HepG2 (cell line): Measurements from ENCODE around the gene C13orf46. TPM values are rescaled to one million over a fixed set of nuclear protein-coding genes. Genes with fewer than 3 reads are reported as not detected.

Source experiments
- ATAC-seq: fragments of 200-7000 bp; cut with Tn5 transposase; 3 replicates; pipeline ENCODE4 v1.9.1; 2020; ENCODE audit warnings: mild to moderate bottlenecking, moderate library complexity
- BruUV-seq: library from RNA; stranded (reverse); fragments of 400-500 nt; replicated peaks from 2 replicates; lab custom pipeline; 2021; lab: Mats Ljungman, UMichigan
- CTCF ChIA-PET: fragments of 300-600 bp; formaldehyde crosslinking; extraction: SDS; loops from one replicate; lab custom pipeline; 2021; ENCODE audit warnings: low total read pairs, inconsistent platforms, low intra/inter-chr PET ratio; lab: Yijun Ruan, JAX
- POLR2A ChIA-PET: fragments of 350-600 bp; sonication (Branson Sonifier 250); formaldehyde crosslinking; loops from one replicate; lab custom pipeline; 2020; ENCODE audit warnings: antibody characterized with exemption, inconsistent platforms; lab: Yijun Ruan, JAX
- DNase-seq: peaks from one replicate; pipeline ENCODE4 v3.0.0-alpha.2; 2015; ENCODE audit warnings: low spot score
- FAIRE-seq: peaks from 3 replicates; lab custom pipeline; 2011; peaks lifted over from hg19 to GRCh38; lab: Jason Lieb, UNC
- H2AFZ ChIP-seq: one replicate; pipeline ENCODE4 v1.6.1; 2011; ENCODE audit warnings: low read length, inconsistent platforms
- H3K27ac ChIP-seq: fragments of 300-600 bp; 3 replicates; pipeline ENCODE4 v1.8.0; 2011; ENCODE audit warnings: mixed run types, mild to moderate bottlenecking, mixed read lengths, low read length, inconsistent platforms; ENCODE audit not compliant: insufficient read depth; ENCODE audit errors: extremely low read length
- H3K27me3 ChIP-seq, 2 experiments: fragments of 200-600 bp in 1 of 2; 2 replicates in 1 of 2; 3 replicates in 1 of 2; pipeline versions ENCODE4 v1.6.0 to v1.8.0; 2011; ENCODE audit warnings: low read length in 2 of 2, mild to moderate bottlenecking in 2 of 2, moderate library complexity in 2 of 2, inconsistent platforms in 1 of 2; ENCODE audit not compliant: insufficient read depth in 2 of 2, control insufficient read depth in 1 of 2
- H3K36me3 ChIP-seq, 2 experiments: fragments of 200-600 bp in 1 of 2; replicated peaks in 1 of 2; 2 replicates in 1 of 2; 3 replicates in 1 of 2; pipeline versions ENCODE4 v1.5.1 to v1.8.0; 2011; ENCODE audit warnings: low read length in 2 of 2, inconsistent platforms in 1 of 2; ENCODE audit not compliant: insufficient read depth in 2 of 2, control insufficient read depth in 1 of 2
- H3K4me1 ChIP-seq: 2 replicates; pipeline ENCODE4 v1.5.1; 2012; ENCODE audit warnings: low read length, inconsistent platforms; ENCODE audit not compliant: insufficient read depth
- H3K4me2 ChIP-seq: 2 replicates; pipeline ENCODE4 v1.6.0; 2011; ENCODE audit warnings: low read depth, low read length, inconsistent platforms
- H3K4me3 ChIP-seq, 3 experiments: fragments of 200-600 bp in 1 of 3; sonication (generic), shearing (Covaris generic) in 1 of 3; replicated peaks in 1 of 3; 2 replicates each; pipeline ENCODE4 v1.5.1; 2011 to 2016; ENCODE audit warnings: low read length in 3 of 3, inconsistent platforms in 2 of 3, low read depth in 2 of 3, mild to moderate bottlenecking in 2 of 3, control low read depth in 1 of 3, mixed read lengths in 1 of 3; ENCODE audit not compliant: insufficient read depth in 1 of 3
- H3K79me2 ChIP-seq: one replicate; pipeline ENCODE4 v1.6.1; 2011; ENCODE audit warnings: low read length, inconsistent platforms; ENCODE audit not compliant: insufficient read depth
- H3K9ac ChIP-seq: 2 replicates; pipeline ENCODE4 v1.6.0; 2011; ENCODE audit warnings: mild to moderate bottlenecking, low read depth, low read length, inconsistent platforms; ENCODE audit not compliant: insufficient read depth
- H3K9me3 ChIP-seq: 2 replicates; pipeline ENCODE4 v1.5.1; 2012; ENCODE audit warnings: mild to moderate bottlenecking, low read length
- H4K20me1 ChIP-seq: 2 replicates; pipeline ENCODE4 v1.6.0; 2011; ENCODE audit warnings: inconsistent platforms, mild to moderate bottlenecking, low read length, moderate library complexity; ENCODE audit not compliant: insufficient read depth
- AHR ChIP-seq: IDR thresholded peaks from 2 replicates; pipeline ENCODE4 v1.6.1; 2018; ENCODE audit warnings: missing genetic modification reagents, missing compliant biosample characterization
- BCL6 ChIP-seq: IDR thresholded peaks from 2 replicates; pipeline ENCODE4 v1.6.1; 2016; ENCODE audit warnings: missing genetic modification reagents, missing compliant biosample characterization
- CAMTA2 ChIP-seq: sonication (generic); formaldehyde crosslinking; IDR thresholded peaks from 2 replicates; pipeline ENCODE4 v1.4.0; 2020; ENCODE audit warnings: mild to moderate bottlenecking, missing genetic modification reagents, borderline replicate concordance
- FOSL1 ChIP-seq: sonication (generic); formaldehyde crosslinking; IDR thresholded peaks from 2 replicates; pipeline ENCODE4 v1.9.0; 2021; ENCODE audit warnings: missing genetic modification reagents, borderline replicate concordance
- MBD4 ChIP-seq: IDR thresholded peaks from 2 replicates; pipeline ENCODE4 v1.6.1; 2012; ENCODE audit warnings: low read length, inconsistent platforms, borderline replicate concordance
- MED8 ChIP-seq: sonication (generic); formaldehyde crosslinking; IDR thresholded peaks from 2 replicates; pipeline ENCODE4 v1.8.1; 2023; ENCODE audit warnings: mild to moderate bottlenecking, missing genetic modification reagents; ENCODE audit not compliant: insufficient replicate concordance
- SIX1 ChIP-seq: sonication (generic); formaldehyde crosslinking; IDR thresholded peaks from 2 replicates; pipeline ENCODE4 v1.4.0; 2020; ENCODE audit warnings: missing genetic modification reagents, borderline replicate concordance
- TCF7L2 ChIP-seq: IDR thresholded peaks from 2 replicates; pipeline ENCODE4 v1.6.1; 2011; ENCODE audit warnings: mild to moderate bottlenecking, low read depth, low read length, moderate library complexity
- THYN1 ChIP-seq: sonication (generic); formaldehyde crosslinking; IDR thresholded peaks from 2 replicates; pipeline ENCODE4 v1.8.1; 2023; ENCODE audit warnings: low read depth, mild to moderate bottlenecking, moderate library complexity, missing genetic modification reagents, borderline replicate concordance
- ZFP41 ChIP-seq: sonication (generic); formaldehyde crosslinking; IDR thresholded peaks from 2 replicates; pipeline ENCODE4 v1.4.0; 2020; ENCODE audit warnings: mild to moderate bottlenecking, missing genetic modification reagents, borderline replicate concordance
- ZNF225 ChIP-seq: sonication (generic); formaldehyde crosslinking; IDR thresholded peaks from 2 replicates; pipeline ENCODE4 v1.4.0; 2020; ENCODE audit warnings: mild to moderate bottlenecking, missing genetic modification reagents
- ZNF234 ChIP-seq: sonication (generic); formaldehyde crosslinking; conservative IDR thresholded peaks from 2 replicates; pipeline ENCODE4 v1.5.1; 2020; ENCODE audit warnings: mild to moderate bottlenecking, missing genetic modification reagents
- ZNF737 ChIP-seq: sonication (generic); formaldehyde crosslinking; IDR thresholded peaks from 2 replicates; pipeline ENCODE4 v1.5.0; 2020; ENCODE audit warnings: missing genetic modification reagents, mild to moderate bottlenecking, borderline replicate concordance
- WGBS: methylation state at CpG from one replicate; pipeline ENCODE4 v1.1.6; 2017; ENCODE audit warnings: low lambda C conversion rate; 5-methylcytosine and 5-hydroxymethylcytosine counted together
- in situ Hi-C: cut with HindIII; loops from 2 replicates; pipeline ENCODE4 v1.10.0; 2017; ENCODE audit warnings: low pct_unique_long_range_greater_than_20kb; ENCODE audit not compliant: extremely low pct_ligation_motif_present
- intact Hi-C: fragments of 100-400 bp; cut with micrococcal nuclease; formaldehyde crosslinking; loops from one replicate; pipeline ENCODE4 v1.10.0; 2022; ENCODE audit not compliant: unreplicated experiment
- polyA plus RNA-seq, 8 experiments: library from polyadenylated mRNA; depleted of rRNA in 3 of 8; stranded (reverse) in 7 of 8; unstranded in 1 of 8; fragments of >200 nt; fragmentation: Illumina TruSeq in 4 of 8; extraction: Trizol in 4 of 8; gene quantifications; 2 replicates each; pipeline versions ENCODE4 v1.2.1 to v1.2.3, GENCODE V29; 2011 to 2016; ENCODE audit warnings: low read depth in 4 of 8, missing spikeins in 1 of 8, mixed read lengths in 1 of 8; ENCODE audit not compliant: insufficient read depth in 1 of 8
- total RNA-seq, 5 experiments: library from RNA; depleted of rRNA; stranded (reverse); fragments of >200 nt; fragmentation: Illumina TruSeq; extraction: Trizol; gene quantifications; 2 replicates each; pipeline ENCODE4 v1.2.3, GENCODE V29; 2016; ENCODE audit warnings: low read depth in 1 of 5
- TF ChIP-seq, protein P1 (sequence below): sonication (generic); formaldehyde crosslinking; IDR thresholded peaks from 2 replicates; pipeline ENCODE4 v1.5.0; 2020; ENCODE audit warnings: mild to moderate bottlenecking, missing genetic modification reagents
- TF ChIP-seq, protein P2 (sequence below): sonication (generic); formaldehyde crosslinking; IDR thresholded peaks from 2 replicates; pipeline ENCODE4 v1.5.0; 2020; ENCODE audit warnings: mild to moderate bottlenecking, low read depth, missing genetic modification reagents, borderline replicate concordance
- TF ChIP-seq, protein P3 (sequence below): sonication (generic); formaldehyde crosslinking; IDR thresholded peaks from 2 replicates; pipeline ENCODE4 v1.4.0; 2020; ENCODE audit warnings: missing genetic modification reagents

C13orf46 gene
- total and polyA plus RNA-seq, 2 of the 13 experiments (the other 11 are each of a cell fraction or from before 2014, with no cell fraction given) = 0.01 TPM; not detected in 1

DNA sequence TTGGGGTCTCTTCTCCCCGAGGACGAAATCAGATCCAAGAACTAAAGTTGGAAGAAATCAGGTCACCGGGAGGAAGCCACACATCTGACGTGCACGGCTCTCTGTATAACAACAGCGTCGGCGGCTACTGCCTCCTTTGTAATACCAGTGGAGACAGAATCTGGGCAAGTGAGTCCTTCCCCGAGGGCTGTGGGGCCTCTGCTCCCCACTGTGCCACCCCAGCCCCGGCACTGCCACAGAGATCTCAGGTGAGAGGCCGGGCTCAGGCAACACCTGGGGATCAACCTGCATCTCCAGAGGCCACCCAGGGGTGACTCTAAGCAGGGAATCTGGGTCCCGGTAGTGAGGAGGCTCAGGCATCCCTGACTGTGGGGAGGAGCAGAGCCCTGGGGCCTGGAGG lies 33.7 kb upstream of the C13orf46 start (continued):
- TF ChIP-seq, protein P1, sequence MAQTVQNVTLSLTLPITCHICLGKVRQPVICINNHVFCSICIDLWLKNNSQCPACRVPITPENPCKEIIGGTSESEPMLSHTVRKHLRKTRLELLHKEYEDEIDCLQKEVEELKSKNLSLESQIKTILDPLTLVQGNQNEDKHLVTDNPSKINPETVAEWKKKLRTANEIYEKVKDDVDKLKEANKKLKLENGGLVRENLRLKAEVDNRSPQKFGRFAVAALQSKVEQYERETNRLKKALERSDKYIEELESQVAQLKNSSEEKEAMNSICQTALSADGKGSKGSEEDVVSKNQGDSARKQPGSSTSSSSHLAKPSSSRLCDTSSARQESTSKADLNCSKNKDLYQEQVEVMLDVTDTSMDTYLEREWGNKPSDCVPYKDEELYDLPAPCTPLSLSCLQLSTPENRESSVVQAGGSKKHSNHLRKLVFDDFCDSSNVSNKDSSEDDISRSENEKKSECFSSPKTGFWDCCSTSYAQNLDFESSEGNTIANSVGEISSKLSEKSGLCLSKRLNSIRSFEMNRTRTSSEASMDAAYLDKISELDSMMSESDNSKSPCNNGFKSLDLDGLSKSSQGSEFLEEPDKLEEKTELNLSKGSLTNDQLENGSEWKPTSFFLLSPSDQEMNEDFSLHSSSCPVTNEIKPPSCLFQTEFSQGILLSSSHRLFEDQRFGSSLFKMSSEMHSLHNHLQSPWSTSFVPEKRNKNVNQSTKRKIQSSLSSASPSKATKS (CRISPR knock-in tag) = no peak
- TF ChIP-seq THYN1 = no peak
- no peak for TF ChIP-seq ZNF737 (CRISPR knock-in tag)
- TF ChIP-seq SIX1 (CRISPR knock-in tag) = no peak
- TF ChIP-seq, protein P2, sequence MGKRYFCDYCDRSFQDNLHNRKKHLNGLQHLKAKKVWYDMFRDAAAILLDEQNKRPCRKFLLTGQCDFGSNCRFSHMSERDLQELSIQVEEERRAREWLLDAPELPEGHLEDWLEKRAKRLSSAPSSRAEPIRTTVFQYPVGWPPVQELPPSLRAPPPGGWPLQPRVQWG (CRISPR knock-in tag) = no peak
- no peak for TF ChIP-seq TCF7L2
- no peak for TF ChIP-seq BCL6 (CRISPR knock-in tag)
- no peak for TF ChIP-seq ZNF234
- TF ChIP-seq CAMTA2 (CRISPR knock-in tag) = no peak
- no peak for TF ChIP-seq ZFP41 (CRISPR knock-in tag)

DNA sequence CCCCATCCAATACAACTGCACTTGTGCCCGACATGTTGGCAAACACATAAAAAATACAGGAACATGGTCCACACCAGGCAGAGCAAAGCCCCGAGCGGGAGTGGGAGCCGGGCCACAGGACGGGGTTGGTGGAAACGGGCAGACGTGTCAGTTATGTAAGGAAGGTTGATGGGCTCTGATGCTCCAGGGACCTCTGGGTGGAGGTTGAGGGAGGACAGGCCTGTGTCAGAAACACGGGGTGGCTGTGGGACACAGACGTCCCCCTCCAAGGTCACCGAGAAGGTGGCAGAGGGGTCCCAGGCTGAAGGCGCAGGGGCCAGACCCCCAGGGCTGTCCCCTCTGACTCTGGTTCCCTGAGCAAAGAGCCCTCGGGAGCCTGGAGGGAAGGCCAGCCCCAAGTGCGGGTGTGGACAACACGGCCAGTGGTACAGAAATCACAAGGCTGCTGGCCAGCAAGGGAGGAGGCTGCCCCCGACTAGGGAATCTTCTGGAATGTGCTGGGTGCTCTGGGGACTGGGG lies 31.4 kb upstream of the C13orf46 start:
- Histone ChIP-seq H3K4me3 (no peak overlapping the region), H3K4me2 (no peak overlapping the region), H3K27ac (no peak overlapping the region), H3K36me3 (no peaks in the 10 kb centered on the region), H3K27me3 (peaks cover 11 to 37% of the 10 kb centered on the region in 2 experiments; a peak in 3 of 5 replicates), H2AFZ (no peak overlapping the region), H3K79me2 (no peaks in the 10 kb centered on the region), H3K9ac (no peak overlapping the region), H3K9me3 (no peaks in the 10 kb centered on the region), H4K20me1 (no peaks in the 10 kb centered on the region), H3K4me1 (no peaks in the 10 kb centered on the region)
- in situ Hi-C loops = no loop called here
- TF ChIP-seq, protein P3, sequence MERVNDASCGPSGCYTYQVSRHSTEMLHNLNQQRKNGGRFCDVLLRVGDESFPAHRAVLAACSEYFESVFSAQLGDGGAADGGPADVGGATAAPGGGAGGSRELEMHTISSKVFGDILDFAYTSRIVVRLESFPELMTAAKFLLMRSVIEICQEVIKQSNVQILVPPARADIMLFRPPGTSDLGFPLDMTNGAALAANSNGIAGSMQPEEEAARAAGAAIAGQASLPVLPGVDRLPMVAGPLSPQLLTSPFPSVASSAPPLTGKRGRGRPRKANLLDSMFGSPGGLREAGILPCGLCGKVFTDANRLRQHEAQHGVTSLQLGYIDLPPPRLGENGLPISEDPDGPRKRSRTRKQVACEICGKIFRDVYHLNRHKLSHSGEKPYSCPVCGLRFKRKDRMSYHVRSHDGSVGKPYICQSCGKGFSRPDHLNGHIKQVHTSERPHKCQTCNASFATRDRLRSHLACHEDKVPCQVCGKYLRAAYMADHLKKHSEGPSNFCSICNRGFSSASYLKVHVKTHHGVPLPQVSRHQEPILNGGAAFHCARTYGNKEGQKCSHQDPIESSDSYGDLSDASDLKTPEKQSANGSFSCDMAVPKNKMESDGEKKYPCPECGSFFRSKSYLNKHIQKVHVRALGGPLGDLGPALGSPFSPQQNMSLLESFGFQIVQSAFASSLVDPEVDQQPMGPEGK (CRISPR knock-in tag) = no peak
- TF ChIP-seq MED8 (CRISPR knock-in tag) (no peak), ZNF225 (CRISPR knock-in tag) (no peak), MBD4 (no peak), AHR (CRISPR knock-in tag) (no peak), FOSL1 (no peak)
- no TSS peak for BruUV-seq
- 28% methylated on average over 7 of the region's 15 CpGs for WGBS
- intact Hi-C loops = no loop called here
- ChIA-PET POLR2A (no interaction called here), CTCF (no interaction called here)
- no peak for DNase-seq
- FAIRE-seq = no peak
- ATAC-seq = no peak
